GM18909 (cell line): Measurements from ENCODE around the gene NRM.

Experiments used
- ATAC-seq: cut with Tn5 transposase; IDR thresholded peaks from one replicate; pipeline ENCODE4 v1.9.1; 2021; ENCODE audit warnings: mild to moderate bottlenecking; ENCODE audit not compliant: unreplicated experiment, poor library complexity

Gene NRM

DNA sequence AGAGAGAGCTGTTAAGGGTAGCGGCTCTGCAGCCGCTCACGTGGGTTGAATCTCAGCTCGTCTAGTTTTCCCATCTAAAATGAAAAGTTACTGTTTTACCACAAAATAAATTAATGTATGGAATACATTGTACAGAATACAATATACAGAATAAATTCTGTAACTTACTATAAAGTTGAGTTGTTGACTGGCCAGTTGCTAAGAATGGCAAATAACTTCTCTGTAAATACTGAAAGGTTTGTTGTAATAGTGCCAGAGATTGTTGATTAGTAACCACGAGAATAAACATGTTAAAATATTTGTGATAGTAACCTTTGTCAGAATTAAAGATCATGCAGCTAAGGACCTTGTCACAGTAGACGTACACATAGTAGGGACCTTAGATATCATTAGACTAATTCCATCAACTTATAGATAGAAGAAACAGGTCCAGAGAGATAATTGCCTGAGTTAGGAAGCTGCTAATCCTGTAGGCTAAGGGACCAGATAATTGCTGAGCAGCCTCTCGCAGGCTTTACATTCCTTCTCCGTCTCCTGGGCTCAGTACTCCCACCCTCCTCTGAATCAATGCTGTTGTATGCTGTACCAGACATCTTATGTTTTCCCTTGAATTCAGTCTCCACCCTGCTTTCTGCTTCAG lies 544 bp upstream of the NRM start:
- ATAC-seq = no peak

DNA sequence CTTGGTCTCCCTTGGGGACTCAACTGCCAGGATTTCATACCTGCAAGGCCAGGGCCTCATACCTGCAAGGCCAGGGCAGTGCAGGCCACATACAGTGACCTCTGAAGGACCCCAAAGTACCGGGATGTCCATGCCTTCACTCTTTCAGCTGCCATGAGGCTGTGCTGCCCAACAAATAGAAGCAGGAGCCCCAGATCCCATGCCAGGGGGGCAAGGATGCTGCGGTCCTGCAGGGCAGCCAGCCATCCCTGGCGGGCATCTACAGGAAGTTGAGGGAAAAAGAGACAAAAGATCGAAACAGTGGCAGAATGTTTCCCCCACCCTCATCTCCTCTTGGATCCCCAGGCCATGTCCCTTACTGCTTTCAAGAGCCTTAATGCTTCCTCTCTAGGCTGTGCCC lies 799 bp downstream of the NRM start:
- no peak for ATAC-seq

DNA sequence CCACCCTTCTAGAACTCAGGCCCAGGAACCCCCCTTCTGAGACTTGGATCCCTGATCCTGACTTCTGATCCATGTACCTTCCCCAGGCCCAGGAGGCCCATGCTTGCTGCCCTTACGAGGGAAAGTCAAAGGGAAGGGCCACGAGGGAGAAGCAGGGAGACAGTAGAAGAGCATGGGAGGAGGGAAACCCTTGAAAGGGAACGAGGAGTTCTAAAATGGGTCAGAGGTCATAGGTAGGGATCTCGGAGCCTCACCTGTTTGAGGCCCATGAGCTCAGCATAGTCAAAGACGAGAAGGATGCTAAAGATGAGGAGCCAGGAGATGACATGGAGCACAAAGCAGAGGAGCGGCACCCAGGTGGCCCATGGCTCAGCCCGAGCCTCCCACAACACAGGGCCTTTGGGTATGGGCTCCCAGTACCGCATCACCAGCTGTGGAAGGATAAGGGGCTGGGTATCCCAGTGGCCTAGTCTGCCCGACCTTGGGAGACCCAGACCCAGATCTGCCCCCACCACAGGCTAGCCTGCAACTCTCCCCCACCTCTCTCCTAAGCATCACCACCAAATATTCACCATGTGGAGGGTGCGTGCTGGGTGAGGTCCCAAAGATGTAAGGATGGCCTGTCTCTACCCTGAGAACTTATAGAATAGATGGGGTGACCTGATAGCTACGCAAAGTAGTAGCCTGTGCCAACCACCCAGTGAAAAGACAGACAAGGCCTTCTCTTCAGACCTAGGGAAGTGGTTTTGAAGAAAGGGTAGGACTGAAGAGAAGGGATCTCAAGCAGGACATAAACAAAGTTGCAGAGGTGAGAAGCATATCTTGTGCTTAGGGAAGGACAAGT lies 1.5 kb downstream of the NRM start:
- ATAC-seq = no peak

DNA sequence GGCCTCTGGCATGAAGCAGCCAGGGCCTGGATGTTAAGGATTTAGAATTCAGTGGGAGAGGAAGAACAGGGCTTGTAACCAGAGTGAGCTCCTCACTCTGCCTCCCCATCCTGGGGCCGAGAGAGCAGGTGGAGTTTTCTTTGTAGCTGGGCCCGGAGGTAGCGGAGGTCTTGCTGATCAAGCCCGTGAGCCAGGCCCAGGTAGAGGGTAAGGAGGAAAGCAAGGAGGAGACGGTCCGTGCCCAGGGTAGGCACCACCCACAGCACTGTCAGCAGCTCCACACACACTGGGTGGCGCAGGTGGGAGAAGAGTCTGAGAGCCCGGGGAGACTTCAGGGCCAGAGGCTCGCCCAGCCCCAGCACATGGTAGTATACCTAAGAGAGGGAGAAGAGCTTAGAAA lies 2.2 kb downstream of the NRM start:
- no peak for ATAC-seq

DNA sequence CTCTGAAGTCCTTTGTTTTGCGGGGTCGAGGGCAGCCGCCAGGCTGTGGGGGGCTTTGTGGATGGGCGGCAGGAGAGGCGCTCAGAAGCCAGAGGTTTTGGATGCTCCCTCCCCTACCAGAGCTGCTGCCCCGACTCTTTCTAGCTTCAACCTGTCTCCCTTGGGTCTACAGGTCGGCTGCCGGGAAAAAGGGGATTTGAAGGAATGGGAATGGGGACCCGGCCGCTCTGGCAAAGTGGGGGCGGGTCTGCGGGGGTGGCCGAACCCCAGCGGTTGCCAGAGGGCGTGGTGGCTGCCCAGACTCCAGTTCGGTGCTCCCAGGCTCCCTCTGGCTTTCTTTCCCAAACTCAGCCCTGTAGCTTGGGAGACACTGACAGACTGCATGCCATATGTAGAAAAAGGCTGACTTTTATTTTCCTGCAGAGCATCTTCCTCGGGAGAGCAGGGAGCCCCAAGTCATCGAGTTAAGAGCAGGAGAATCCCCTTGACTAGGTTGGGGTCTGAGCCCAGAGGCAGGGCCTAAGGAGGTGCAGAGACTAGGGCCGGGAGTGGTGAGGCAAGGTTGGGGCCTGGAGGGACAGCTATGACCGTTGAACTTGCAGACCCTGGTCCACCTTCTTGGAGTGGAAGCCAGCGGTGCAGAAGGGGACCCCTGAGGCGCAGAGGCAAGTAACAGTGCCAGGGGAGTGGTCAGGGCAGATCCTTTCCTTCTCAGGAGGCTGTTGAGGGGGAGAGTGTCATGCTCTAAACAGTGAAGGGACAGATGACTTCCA lies 2.9 kb downstream of the NRM start:
- no peak for ATAC-seq

DNA sequence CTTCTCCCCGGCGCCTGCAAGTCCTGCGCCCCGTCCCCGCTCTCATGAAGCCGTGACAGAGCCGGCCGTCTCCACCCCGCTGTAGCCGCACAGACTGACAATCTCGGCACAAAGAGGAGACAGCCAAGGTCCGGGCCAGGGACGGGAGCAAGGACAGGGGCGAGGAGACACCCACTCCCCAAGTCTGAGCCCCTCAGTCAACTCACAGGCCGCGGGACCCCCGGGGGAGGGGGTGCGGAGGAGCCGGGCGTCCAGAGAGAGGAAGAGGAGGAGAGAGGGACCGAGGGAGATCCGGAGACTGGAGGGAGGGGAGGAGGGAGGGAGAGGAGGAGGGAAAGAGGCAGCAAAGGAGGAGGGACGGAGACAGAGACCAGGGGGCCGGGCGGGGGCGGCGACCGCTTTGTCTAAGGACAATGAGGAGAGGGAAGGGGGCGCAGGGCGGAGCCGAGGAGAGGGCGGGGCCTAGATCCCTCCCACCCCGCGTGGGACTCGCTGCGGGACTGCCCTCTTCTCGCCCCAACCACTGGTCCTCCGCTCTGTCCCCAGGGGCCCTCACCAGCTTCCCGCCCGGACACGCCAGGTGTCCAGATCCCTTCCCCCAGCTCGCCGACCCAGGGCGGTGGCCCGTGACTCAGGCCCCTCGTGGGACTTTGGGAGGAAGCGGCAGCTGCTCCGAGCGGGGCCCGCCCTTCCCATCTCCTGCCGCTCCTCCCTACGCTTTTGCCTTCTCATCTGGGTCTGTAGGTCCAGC lies 3.7 kb downstream of the NRM start:
- ATAC-seq = peak; percentile 50

DNA sequence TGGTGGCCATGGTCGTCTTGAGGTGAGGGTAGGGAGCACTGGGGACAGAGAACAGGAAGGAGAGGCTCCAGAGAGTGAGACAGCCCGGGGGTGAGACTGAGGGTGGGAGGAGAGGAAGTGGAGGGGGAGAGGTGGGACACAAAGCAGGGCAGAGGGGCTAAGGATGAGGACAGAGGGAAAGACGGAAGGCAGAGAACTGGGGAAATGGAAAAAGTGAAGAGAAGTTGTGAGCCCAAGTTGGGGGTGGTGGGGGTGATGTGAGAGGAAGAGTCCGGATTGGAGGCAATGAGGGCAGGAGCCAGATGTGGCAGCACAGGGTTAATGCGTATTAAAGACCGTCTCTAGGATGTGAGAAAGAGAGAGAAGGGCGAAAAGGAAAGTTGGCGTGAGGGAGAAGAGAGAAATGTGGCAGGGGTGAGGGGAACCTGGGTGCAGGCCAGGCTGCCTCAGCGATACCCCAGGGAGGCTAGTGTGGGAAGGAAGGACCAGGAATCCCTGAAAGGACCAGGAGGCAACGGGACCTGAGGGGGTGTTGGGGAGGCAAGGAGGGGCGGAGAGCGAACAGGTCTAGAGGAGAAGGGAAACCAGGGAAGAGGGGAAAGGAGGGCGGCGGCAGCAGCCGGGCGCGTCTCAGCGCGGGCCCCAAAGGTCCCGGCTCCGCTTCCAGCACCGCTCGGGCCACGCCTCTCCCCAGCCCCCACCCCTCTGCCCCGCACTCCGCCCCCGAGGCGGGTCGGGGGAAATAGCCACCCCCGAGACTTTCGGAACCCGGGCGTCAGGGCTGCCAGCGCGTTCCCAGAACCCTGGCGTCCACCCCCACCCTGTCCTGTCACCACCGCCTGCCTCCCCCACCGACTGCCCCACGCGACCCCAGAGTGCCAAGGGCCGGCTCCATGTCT lies 4.5 kb downstream of the NRM start, which contains the start of gene PPP1R18:
Gene PPP1R18 (minus strand): TSS at position 637 of the 899 bp plus-strand sequence. CDS start 627 bp downstream, at position 10.
- ATAC-seq = no peak

DNA sequence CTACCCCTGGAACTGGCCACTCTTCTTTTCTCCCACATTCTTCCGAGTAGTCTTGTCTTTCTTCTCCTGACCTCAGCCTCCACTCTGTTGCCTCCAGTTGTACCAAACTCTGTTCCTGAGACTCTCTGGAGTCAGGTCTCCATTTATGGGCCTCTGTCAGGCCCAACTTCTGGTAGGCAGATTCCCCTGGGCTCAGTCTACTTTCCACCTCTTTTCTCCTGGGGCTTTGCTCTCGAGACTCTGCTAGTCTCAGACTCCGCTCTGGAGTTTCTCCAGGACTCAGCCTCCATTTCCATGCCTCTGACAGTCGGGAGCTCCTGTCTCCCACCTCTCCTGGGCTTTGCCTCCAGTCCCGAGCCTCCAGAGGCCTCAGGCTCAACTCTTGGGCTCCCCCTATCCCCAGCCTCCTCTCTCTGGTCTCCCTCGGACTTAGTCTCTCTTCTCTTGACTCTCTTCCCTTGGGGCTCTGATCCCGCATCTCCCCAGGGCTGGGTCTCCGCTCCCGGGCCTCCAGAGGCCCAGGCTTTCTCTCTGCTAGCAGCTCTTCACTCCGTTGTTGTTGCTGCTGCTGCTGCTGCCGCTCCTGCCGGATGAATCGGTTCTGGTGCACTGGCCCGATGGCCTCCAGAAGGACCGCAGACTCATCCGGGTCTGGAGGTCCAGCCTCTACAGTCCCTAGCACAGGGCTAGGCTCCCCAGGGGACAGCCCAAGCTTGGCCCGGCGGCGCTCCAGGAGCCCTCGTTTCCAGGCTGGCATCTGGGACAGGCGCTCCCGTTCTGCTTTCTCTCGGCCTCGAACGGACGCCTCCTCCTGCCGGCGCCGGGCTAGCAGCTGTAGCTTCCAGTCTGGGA lies 5.4 kb downstream of the NRM start:
- ATAC-seq = no peak

DNA sequence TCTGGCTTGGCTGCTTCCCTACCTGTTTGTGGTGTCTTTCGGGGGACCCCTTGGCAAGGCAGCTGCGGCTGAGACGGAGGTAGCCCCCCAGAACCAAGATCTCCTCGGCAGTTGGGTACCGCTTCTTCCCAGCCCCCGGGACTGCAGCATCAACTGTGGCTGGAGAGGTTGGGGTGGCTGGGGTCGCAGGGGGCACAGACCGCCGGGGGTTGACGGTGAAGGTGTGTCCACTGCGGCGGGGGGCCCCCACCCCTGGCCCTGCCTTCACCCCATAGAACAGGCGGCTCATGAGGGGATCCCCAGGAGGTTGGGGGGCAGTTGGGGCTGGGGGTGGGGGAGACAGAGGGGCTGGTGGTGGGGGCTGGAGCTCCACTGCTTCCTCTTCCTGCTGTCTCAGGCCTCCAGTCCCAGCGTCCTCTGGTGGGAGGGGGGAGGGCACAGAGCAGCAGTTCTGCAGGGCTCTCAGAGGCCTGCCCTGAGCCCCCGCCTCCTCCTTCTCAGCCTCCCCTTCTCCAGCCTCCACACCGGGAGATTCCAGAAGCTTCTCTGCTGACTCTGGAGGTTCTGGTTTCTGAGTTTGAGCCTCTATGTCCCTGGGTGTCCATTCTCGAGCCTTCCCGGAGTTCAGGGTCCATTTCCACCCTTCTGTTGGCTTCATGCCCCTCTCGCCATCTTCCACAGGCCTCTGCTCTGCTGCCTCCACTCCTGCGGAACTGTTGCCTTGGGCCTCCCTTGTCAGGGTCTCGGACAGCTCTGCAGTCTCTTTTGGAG lies 6.2 kb downstream of the NRM start:
- ATAC-seq = no peak

DNA sequence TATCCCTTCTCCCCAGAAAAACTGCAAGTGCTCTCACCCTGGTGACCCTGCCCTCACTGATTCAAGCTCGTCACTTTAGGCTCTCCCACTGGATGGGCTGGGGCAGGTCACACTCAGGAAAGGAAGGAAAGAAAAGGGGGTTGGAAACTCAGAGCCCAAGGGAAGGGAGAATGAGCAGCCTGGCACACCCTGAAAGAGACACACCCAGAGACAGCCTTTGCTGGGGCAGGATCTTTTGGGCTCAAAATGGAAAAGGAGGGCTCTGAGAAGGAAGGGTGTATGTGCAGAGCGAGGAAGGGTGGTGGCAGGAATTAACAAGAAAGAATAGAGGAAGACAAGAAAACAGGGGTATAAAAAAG lies 6.8 kb downstream of the NRM start:
- ATAC-seq = no peak

DNA sequence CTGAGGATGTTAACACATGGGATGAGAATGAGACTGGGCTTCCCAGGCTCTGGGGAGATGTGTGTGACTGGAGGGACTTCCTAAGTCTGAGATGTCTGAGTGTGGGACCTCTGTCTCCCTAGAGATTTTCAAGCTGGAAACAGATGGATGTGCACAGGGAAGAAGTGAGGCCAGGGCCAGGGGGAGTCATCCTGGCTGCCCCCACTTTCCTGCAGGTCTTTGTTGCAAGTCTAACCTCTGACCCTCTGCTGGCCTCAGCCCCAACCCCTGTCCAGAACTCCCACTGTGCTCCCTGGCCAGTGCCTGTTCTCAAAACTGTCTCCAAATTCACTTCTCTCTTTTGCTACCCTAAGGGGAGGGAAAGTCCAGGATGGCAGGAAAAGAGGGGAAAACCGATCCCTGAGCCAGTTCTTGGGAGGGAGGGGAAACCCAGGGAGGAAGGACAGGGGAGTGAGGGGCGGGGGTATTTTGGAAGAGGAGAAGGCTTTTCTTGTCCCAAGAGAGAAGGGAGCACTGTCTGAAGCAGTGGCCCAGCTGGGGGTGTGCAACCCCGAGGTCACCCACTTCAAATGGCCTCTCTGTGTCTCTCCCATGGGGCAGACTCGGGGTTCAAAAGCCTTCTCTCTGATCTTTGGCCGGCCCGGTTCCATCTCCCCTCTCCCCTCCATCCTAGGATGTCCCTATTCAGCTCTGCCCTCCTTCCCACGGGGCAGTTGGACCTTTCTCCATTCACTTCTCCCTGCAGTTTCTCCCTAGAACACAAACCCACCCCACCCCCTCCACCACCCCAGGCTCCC lies 7.4 kb downstream of the NRM start:
- ATAC-seq = no peak

DNA sequence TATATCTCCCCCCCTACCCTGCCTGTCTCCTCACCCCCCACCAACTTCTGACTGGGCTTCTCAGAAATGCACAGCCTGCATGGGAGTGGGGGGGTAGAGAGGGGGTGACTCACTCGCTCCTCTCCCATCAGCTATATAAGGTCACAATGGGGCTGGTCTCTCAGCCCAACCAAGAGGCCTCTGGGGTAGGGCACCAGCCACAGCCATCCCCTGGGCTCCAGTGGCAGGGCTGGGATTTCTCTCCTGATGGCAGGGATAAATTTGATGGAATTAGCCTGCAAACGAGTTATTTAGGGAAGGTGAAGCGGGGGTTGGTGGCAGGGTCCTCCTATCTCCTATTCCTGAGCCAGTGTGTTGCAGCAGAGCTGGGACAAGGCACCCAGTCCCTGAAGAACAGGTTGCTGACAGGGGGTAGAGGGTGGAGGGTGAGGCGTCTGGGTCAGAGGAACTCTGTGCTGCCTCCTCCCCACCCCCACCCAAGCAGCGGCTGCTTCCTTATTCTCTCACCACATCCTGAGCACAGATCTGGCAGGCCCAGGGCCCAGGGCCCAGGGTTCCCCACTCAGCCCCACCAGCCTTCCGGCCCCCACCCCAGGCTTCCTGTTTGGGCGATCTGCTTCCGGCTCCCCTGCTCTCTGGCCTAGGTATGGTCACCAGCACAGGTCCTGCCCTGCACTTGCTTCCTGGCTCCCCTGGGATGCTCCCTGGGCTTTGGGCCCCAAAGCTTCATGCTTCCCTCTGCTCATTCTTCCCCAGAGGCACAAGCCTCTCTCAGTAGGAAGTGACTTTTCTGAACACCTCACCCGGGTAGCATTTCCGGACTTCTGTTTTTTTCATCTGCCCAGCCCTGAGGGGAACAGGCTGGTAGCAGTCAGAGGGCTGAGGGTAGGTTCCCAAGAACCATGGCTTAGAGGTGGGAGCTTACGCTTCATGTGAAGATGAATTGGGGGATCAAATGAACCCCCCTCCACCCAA lies 8.4 kb downstream of the NRM start:
- ATAC-seq = peak; percentile 44

DNA sequence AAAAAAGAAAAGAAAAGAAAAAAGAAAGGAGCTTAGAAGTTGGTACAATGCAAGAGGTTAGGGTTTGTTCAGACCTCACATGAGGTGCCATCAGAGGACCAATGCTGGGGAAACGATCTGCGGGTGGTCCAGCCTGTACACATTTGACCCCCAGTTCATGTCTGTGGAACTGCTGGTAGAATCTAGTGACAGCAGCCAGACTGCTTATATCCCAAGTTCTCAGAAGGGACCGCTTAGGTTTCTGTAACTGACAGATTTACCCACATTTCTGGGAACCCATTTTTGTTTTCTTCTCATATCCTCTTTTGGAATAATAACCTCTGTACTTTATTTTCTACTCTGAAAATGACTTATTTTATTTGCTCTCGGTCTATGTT lies 9.0 kb downstream of the NRM start:
- ATAC-seq = no peak

DNA sequence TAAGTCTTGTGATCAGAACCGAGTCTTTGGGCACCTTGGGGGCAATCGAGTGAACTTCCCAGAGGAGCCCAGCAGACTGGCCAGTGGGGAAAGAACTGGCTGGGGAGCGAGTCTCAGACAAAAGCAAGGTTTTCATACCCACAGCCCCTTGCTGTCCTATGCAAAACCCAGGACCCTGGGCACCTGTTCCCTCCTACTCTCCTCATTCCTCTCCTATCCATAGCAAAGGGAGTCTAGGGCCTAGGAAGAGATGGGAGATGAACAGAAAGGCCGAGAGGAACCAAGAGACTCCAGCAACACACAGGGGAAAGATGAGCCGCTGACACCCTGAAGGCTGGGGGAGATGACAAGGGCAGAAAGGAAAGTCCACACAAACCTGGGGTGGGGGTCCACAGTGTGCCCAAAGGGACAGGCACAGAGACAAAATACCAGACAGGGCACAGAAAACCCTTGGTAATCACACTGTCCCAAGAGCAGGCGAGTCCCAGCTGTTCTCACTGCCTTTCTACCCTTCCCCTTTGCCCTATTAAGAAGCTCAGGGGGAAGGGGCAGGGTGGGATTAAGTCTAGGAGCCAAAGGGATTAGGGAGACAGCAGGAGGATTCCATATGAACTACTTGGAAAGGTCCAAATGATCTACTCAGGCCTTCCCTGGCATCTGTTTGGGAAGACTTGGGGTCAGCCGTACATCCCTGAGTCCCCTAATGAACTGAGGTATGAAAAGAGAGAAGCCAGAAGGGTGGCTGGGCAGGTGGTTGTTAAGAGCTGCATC lies 10.8 kb downstream of the NRM start:
- no peak for ATAC-seq
